ENCODE data around the gene WDR86. TPM values are rescaled to one million over a fixed set of nuclear protein-coding genes. Genes with fewer than 3 reads are reported as not detected.

Gene WDR86
- total and polyA plus RNA-seq, 2 of the 8 experiments (the other 6 are each of a cell fraction or from before 2014, with no cell fraction given) = 12.7 to 15.8 TPM

GRCh38 chr7:151397026-151397425 is 12.8 kb downstream of the WDR86 start:
- Histone ChIP-seq H3K36me3 (ENCODE audit: control insufficient read depth in 2 of 4, insufficient read depth in 4 of 4, low read length in 3 of 4) (peaks cover 0 to 7% (median 1%) of the 10 kb centered on the region in 4 experiments; a peak in 2 of 8 replicates), H4K8ac (ENCODE audit: extremely low read depth, insufficient read depth, low read length) (peak overlapping the region; percentile 62; the same call in 1 of the 2 replicates), H2BK5ac (ENCODE audit: low read depth, low read length) (no peak overlapping the region), H3K27me3 (replicated peaks in 1 of 4; ENCODE audit: control insufficient read depth in 3 of 4, extremely low read depth in 1 of 4, insufficient read depth in 3 of 4, low read length in 3 of 4) (no peaks in the 10 kb centered on the region), H3K79me2 (ENCODE audit: control insufficient read depth in 1 of 2, insufficient read depth in 2 of 2, low read length in 2 of 2) (no peaks in the 10 kb centered on the region), H3K23me2 (ENCODE audit: low read depth, low read length) (peaks cover 7% of the 10 kb centered on the region; the same call in 1 of the 2 replicates), H3K14ac (ENCODE audit: insufficient read length) (no peak overlapping the region), H3K9ac (replicated peaks in 1 of 4; ENCODE audit: extremely low read depth in 1 of 4, low read depth in 3 of 4, low read length in 3 of 4) (no peak overlapping the region), H3K27ac (ENCODE audit: low read depth, low read length) (no peak overlapping the region), H3K23ac (ENCODE audit: insufficient read length) (no peak overlapping the region), H4K5ac (ENCODE audit: insufficient read length, low read depth, low read length) (no peak overlapping the region), H3K56ac (replicated peaks; ENCODE audit: insufficient read length, low read depth, low read length) (no peak overlapping the region), H2BK15ac (ENCODE audit: low read length) (no peak overlapping the region), H2BK20ac (ENCODE audit: low read length) (no peak overlapping the region; the same call in 1 of the 2 replicates), H3K79me1 (ENCODE audit: low read depth, low read length) (no peaks in the 10 kb centered on the region), H4K20me1 (replicated peaks in 1 of 2; ENCODE audit: control insufficient read depth in 1 of 2, insufficient read depth in 2 of 2, low read length in 2 of 2) (peaks cover 0 to 5% of the 10 kb centered on the region in 2 experiments), H4K91ac (replicated peaks; ENCODE audit: insufficient read length, low read length) (no peak overlapping the region), H2BK120ac (replicated peaks; ENCODE audit: low read depth, low read length) (no peak overlapping the region), H3K18ac (ENCODE audit: extremely low read depth, low read length) (no peak overlapping the region), H3K4me2 (ENCODE audit: insufficient read depth in 1 of 2, low read depth in 2 of 2, low read length in 2 of 2) (no peak overlapping the region), H2AFZ (ENCODE audit: low read length) (no peak overlapping the region), H3K9me3 (ENCODE audit: insufficient read depth in 2 of 2, low read depth in 1 of 2, low read length in 1 of 2) (no peaks in the 10 kb centered on the region), H3K4me3 (ENCODE audit: extremely low read depth in 1 of 4, insufficient read depth in 2 of 4, low read depth in 3 of 4, low read length in 4 of 4) (no peak overlapping the region), H2AK5ac (ENCODE audit: low read depth, low read length) (no peak overlapping the region), H3K4me1 (replicated peaks in 1 of 4; ENCODE audit: control insufficient read depth in 3 of 4, insufficient read depth in 4 of 4, low read length in 3 of 4) (peaks cover 0 to 20% (median 11%) of the 10 kb centered on the region in 4 experiments), H2BK12ac (ENCODE audit: low read depth, low read length) (no peak overlapping the region), H3K4ac (replicated peaks; ENCODE audit: insufficient read length, low read depth, low read length) (no peak overlapping the region)
- DNase-seq (ENCODE audit: low read depth in 1 of 2, low spot score in 2 of 2) (no peak), FAIRE-seq (no peak)
- WGBS, 2 experiments (ENCODE audit: extremely low coverage in 1 of 2, insufficient coverage in 1 of 2, insufficient read length in 1 of 2, insufficient replicate concordance in 2 of 2, low coverage in 1 of 2, low lambda C conversion rate in 2 of 2, missing lambda C conversion rate in 1 of 2) = 81% methylated on average over 13 of the region's 13 CpGs; no CpG with 5 or more reads in 1 of the 2 experiments
- ChIA-PET POLR2A (ENCODE audit: partially characterized antibody) (no interaction called here), CTCF (ENCODE audit: partially characterized antibody) (interaction anchor here (0.8 to 6.6 kb wide), 7 partner anchors 9 to 52 kb away, joined by 3 to 32 read pairs (median 10); no protein-coding TSS in a partner anchor)
- TF ChIP-seq TCF12 (IDR thresholded peaks at IDR 0.05; ENCODE audit: low read depth, low read length) = no peak
- no peak for TF ChIP-seq EP300 (IDR thresholded peaks at IDR 0.05; ENCODE audit: borderline replicate concordance in 1 of 2, low read depth in 2 of 2, low read length in 2 of 2)
- no peak for TF ChIP-seq ZNF274 (IDR thresholded peaks at IDR 0.05; ENCODE audit: borderline replicate concordance, extremely low read depth, low read length)
- no peak for TF ChIP-seq RNF2 (IDR thresholded peaks at IDR 0.05; ENCODE audit: borderline replicate concordance, low read depth, low read length, missing control alignments, poor library complexity, severe bottlenecking)
- no peak for TF ChIP-seq FOSL1 (IDR thresholded peaks at IDR 0.05; ENCODE audit: insufficient read depth, low read depth, low read length)
- TF ChIP-seq SRF (IDR thresholded peaks at IDR 0.05; ENCODE audit: low read depth, low read length) = no peak
- no peak for TF ChIP-seq POLR2AphosphoS5 (IDR thresholded peaks at IDR 0.05; ENCODE audit: low read depth, low read length)
- no peak for TF ChIP-seq RAD21 (IDR thresholded peaks at IDR 0.05 in 1 of 2, conservative IDR thresholded peaks at IDR 0.05 in 1 of 2; ENCODE audit: low read depth in 2 of 2, low read length in 2 of 2)
- TF ChIP-seq JUN (IDR thresholded peaks at IDR 0.05; ENCODE audit: low read depth, low read length) = no peak
- TF ChIP-seq, protein P1, sequence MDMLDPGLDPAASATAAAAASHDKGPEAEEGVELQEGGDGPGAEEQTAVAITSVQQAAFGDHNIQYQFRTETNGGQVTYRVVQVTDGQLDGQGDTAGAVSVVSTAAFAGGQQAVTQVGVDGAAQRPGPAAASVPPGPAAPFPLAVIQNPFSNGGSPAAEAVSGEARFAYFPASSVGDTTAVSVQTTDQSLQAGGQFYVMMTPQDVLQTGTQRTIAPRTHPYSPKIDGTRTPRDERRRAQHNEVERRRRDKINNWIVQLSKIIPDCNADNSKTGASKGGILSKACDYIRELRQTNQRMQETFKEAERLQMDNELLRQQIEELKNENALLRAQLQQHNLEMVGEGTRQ (IDR thresholded peaks at IDR 0.05; ENCODE audit: low read length) = no peak
- no peak for TF ChIP-seq SP2 (IDR thresholded peaks at IDR 0.05; ENCODE audit: low read length)
- TF ChIP-seq CBX8 (IDR thresholded peaks at IDR 0.05; ENCODE audit: borderline replicate concordance, low read depth, low read length) = no peak
